ENCODE data around the gene MRPS6.
A peak's percentile ranks its signal among the peaks of the same experiment; 100 is the strongest.

DNA sequence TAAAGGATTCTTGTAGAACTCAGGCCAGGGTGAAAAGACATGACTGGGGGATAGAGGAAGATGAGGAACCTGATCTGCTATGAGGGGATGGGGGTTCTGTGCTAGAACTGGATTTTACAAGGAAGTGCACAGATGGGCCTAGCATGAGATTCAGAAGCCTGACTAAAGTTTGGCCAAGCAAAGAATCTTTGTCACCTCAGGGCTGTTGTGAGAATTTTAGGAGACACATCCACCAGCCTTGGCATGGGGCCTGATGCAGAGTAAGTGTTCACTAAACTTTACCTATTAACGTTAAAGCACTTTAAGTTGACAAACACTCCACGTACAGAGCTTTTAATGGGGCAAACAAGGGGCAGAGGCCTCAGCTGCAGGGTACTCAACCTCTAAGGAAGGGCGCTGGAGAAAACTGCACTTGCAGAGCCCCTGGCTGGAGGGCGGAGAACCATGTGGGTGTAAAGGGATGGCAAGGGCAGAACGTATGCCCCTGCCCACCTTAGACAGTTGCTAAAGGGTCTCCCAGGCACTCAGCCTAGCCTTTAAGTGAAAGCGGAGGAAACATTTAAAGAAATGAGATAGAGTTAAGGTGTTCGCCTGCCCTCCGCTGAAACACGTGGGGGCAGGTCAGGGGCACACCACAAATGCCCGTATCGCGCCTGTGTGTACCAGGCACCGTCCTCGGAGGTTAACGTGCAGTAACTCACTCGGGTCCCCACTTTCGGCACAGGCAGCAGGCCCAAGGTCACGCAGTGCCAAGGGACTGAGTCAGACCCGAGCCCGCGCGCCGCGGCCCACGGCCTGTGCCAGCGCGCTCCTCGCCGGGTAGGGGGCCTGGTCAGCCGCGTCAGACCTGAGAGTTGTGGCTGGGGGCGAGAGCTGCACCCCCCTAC, 990 bp upstream of the MRPS6 start:
- TF ChIP-seq, protein P1, sequence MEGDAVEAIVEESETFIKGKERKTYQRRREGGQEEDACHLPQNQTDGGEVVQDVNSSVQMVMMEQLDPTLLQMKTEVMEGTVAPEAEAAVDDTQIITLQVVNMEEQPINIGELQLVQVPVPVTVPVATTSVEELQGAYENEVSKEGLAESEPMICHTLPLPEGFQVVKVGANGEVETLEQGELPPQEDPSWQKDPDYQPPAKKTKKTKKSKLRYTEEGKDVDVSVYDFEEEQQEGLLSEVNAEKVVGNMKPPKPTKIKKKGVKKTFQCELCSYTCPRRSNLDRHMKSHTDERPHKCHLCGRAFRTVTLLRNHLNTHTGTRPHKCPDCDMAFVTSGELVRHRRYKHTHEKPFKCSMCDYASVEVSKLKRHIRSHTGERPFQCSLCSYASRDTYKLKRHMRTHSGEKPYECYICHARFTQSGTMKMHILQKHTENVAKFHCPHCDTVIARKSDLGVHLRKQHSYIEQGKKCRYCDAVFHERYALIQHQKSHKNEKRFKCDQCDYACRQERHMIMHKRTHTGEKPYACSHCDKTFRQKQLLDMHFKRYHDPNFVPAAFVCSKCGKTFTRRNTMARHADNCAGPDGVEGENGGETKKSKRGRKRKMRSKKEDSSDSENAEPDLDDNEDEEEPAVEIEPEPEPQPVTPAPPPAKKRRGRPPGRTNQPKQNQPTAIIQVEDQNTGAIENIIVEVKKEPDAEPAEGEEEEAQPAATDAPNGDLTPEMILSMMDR (IDR thresholded peaks at IDR 0.05) = no peak
- peak in 1 of 2 donors; percentile 26 for TF ChIP-seq POLR2A (IDR thresholded peaks at IDR 0.05)
